SK-N-SH (cell line): ENCODE measurements around the gene TSPAN3.

Experiments used
- NFIC ChIP-seq: IDR thresholded peaks from 2 replicates; pipeline ENCODE4 v1.4.0; 2012; ENCODE audit warnings: borderline replicate concordance
- POLR2AphosphoS5 ChIP-seq: IDR thresholded peaks from 2 replicates; pipeline ENCODE4 v1.6.1; 2012; ENCODE audit warnings: low read depth, low read length
- SIN3A ChIP-seq: IDR thresholded peaks from 2 replicates; pipeline ENCODE4 v1.6.1; 2012; ENCODE audit warnings: low read depth, mild to moderate bottlenecking, low read length, moderate library complexity, borderline replicate concordance
- TAF1 ChIP-seq: IDR thresholded peaks from 2 replicates; pipeline ENCODE4 v1.6.1; 2012; ENCODE audit warnings: low read depth, mild to moderate bottlenecking, low read length, moderate library complexity, borderline replicate concordance
- TCF12 ChIP-seq: IDR thresholded peaks from 2 replicates; pipeline ENCODE4 v1.4.0; 2012
- TF ChIP-seq, protein P1 (sequence below): fragments of 150-350 bp; IDR thresholded peaks from 2 replicates; pipeline ENCODE4 v1.6.1; 2017; ENCODE audit warnings: antibody characterized with exemption, low read length, low read depth, borderline replicate concordance
- TF ChIP-seq, protein P2 (sequence below): fragments of 200-600 bp; sonication (generic); IDR thresholded peaks from 2 replicates; pipeline ENCODE4 v1.6.1; 2017; ENCODE audit warnings: antibody characterized with exemption, mild to moderate bottlenecking, moderate library complexity

DNA sequence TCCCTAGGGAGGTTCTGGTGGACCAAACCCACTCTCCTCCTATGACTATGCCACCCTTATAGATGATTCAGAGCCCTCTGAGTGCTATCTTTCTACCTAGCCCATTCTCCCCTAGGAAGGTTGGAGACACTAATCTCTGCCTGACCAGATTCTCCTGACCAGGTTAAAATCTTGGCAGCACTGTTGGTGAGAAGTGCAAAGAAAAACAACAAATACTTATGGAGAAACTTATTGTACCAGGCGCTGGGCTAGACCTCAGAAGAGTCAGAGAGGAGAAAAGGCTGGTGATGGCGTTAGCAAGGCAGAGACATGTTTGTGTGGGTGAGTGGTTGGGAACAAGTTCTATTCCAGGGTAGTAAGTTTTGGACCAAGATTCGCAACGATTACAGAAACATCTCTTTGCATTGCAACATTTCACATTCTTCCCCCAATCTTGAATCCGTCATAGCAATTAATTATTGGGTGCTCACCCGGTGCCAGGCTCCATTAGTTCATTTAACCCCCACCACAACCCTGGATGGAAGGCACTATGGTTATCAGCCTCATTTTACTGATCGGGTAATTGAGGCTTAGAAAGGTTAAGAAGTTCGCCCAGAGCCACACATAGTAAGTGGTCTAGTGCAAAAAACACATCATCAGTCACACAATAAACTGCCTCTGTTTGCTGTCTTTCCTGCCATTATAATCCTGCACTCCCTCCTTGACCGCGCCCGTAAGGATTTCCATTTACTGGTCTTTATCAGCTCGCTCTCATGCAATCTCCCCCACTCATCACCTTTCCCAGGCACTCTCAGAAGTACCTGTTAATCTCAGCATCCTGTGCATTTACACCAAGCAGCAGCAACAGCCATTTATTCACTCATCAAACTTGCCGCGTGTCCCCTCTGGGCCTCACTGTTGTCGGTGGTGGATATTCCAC is 655 bp upstream of the TSPAN3 start:
- TF ChIP-seq POLR2AphosphoS5, result no peak
- TF ChIP-seq, protein P1, sequence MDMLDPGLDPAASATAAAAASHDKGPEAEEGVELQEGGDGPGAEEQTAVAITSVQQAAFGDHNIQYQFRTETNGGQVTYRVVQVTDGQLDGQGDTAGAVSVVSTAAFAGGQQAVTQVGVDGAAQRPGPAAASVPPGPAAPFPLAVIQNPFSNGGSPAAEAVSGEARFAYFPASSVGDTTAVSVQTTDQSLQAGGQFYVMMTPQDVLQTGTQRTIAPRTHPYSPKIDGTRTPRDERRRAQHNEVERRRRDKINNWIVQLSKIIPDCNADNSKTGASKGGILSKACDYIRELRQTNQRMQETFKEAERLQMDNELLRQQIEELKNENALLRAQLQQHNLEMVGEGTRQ, result no peak
- TF ChIP-seq, protein P2, sequence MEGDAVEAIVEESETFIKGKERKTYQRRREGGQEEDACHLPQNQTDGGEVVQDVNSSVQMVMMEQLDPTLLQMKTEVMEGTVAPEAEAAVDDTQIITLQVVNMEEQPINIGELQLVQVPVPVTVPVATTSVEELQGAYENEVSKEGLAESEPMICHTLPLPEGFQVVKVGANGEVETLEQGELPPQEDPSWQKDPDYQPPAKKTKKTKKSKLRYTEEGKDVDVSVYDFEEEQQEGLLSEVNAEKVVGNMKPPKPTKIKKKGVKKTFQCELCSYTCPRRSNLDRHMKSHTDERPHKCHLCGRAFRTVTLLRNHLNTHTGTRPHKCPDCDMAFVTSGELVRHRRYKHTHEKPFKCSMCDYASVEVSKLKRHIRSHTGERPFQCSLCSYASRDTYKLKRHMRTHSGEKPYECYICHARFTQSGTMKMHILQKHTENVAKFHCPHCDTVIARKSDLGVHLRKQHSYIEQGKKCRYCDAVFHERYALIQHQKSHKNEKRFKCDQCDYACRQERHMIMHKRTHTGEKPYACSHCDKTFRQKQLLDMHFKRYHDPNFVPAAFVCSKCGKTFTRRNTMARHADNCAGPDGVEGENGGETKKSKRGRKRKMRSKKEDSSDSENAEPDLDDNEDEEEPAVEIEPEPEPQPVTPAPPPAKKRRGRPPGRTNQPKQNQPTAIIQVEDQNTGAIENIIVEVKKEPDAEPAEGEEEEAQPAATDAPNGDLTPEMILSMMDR, result no peak
- no peak for TF ChIP-seq TAF1
- TF ChIP-seq SIN3A, result no peak
- no peak for TF ChIP-seq NFIC
- TF ChIP-seq TCF12, result no peak
